GM18868 (cell line): Measurements from ENCODE around the gene VSIG8.

Experiments used
- ATAC-seq: cut with Tn5 transposase; IDR thresholded peaks from one replicate; pipeline ENCODE4 v1.9.1; 2021; ENCODE audit warnings: mild to moderate bottlenecking, moderate library complexity; ENCODE audit not compliant: unreplicated experiment

VSIG8 gene

GRCh38 chr1:159884296-159884695, 21.8 kb upstream of the VSIG8 start:
- no peak for ATAC-seq

GRCh38 chr1:159883134-159883533, 20.7 kb upstream of the VSIG8 start:
- no peak for ATAC-seq

DNA sequence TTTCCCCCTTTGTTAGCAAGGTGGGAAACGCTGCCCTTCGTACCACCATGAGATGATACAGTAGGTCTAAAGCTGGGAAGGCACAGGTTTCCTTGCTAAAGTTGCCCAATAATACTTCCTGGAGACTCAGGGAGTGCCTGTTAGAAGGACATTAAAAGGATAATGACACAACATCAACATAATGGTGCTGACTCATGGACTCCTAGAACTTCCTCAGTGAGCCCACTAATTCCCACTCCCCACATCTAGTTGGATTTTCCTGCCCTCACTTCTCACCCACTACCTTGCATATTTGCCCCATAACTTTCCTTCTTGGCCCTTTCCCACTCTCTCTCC, 20.0 kb upstream of the VSIG8 start:
- no peak for ATAC-seq

- ATAC-seq, result no peak
These were observed 19.4 kb upstream of the VSIG8 start for GRCh38 chr1:159881622-159882526.

DNA sequence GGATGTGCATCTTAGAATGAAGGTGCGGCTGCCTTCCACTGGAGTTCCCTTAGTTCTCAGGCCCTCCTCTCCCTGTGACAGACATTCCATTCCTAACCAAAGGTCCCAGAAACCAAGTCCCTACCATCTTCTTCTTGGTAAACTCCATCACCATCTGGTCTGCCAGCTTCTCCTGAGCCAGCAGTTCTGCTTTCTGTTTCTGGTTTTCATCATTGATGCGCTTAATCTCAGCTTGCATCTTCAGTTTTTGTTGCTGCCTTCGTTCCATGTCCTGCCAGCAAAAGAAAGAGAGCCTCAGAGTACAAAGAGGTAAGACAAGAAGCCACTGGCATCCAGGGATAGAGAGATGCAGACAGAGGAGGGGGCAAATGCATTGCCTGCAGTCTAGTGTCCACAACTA, 18.0 kb upstream of the VSIG8 start:
- no peak for ATAC-seq

DNA sequence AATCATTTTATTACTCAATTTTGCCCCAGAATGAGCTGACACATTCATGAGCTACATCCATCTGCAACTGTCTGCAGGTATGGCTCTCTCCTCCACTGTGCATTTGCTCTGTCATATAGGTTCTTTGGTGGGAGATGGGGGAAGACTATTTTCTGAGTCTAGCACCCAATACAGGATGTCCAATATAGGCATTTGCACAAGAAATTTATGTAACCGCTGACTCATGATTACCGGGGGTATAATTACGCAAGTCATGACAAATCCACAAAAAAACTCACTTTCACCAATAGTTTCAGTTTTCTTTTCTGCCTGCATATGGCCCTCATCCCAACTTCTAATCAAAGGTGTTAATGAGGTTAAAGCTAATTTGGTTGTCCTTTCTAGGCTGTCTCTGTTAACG, 17.5 kb upstream of the VSIG8 start:
- ATAC-seq, result no peak

DNA sequence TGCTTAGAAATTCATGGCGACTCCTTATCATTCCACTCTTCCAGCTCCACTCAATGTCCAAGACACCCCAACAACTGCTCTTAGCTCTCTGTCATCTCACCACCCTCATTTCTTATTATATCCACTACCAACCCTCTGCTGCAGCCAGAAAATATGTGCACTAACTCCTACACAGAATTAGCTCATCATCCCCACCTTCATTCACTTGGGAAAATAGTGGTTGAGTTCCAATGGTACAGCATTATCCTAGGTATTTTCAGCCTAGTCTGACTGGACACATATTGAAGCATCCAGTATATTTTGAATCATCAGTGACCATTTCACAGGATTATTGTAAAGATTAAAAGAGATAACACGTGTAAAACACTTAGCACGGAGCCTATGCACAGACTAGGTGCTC, 16.7 kb upstream of the VSIG8 start:
- ATAC-seq, result no peak

DNA sequence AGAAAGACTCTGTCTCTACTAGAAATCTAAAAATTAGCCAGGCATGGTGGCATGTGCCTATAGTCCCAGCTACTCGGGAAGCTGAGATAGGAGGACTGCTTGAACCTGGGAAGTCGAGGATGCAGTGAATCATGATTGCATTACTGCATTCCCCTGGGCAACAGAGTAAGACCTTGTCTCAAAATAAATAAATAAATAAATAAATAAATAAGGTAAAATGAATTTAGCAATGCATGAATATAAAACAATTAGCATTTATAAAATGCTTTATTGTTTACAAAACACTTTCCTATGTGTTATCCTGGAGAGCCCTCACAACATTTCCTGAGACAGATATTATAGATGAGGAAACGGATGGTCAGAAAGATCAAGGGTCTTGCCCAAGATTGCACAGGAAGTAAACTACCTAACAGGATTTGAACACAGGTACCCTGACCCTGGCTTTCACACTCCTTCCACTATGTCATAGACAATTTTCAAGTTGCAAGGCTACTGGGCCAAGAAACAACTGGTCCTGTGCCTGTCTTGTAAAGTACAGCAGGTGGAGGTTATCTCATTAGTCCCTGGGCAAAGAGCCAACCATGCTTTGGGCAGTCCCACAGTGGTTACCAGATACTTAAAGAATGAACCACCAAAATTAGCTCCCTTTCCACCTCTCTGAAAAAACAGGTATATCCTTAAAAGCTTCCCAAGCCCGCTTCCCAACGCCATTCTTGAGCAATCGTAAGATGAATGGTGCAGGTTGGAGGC, 15.4 kb upstream of the VSIG8 start:
- ATAC-seq, result no peak

- no peak for ATAC-seq
These were observed 11.2 kb upstream of the VSIG8 start for GRCh38 chr1:159873530-159874143.

- no peak for ATAC-seq
These were observed 10.4 kb upstream of the VSIG8 start for GRCh38 chr1:159872891-159873290.

GRCh38 chr1:159870704-159871103, 8.2 kb upstream of the VSIG8 start:
- no peak for ATAC-seq

- no peak for ATAC-seq
These were observed 7.2 kb upstream of the VSIG8 start for GRCh38 chr1:159869607-159870006.

DNA sequence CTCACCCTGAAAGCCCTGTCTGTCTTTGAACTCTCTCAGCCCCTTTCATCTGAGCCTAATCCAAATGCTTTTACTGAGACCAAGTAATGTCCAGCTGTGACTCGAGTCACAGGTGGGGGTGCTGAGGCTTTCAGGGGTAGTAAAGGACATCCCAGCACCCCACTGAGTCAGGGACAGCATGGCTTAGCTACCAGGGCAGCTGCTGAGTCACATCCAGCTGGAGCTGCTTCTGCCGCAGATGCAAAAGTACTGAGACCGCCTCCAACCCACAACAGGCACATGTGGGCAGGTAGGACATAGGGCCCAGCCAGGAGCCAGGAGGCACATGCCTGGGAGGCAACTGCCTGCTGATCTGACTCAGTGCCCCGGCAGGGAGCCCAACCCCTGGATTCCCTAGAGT, 6.7 kb upstream of the VSIG8 start:
- no peak for ATAC-seq

GRCh38 chr1:159868766-159869165, 6.3 kb upstream of the VSIG8 start:
- no peak for ATAC-seq

DNA sequence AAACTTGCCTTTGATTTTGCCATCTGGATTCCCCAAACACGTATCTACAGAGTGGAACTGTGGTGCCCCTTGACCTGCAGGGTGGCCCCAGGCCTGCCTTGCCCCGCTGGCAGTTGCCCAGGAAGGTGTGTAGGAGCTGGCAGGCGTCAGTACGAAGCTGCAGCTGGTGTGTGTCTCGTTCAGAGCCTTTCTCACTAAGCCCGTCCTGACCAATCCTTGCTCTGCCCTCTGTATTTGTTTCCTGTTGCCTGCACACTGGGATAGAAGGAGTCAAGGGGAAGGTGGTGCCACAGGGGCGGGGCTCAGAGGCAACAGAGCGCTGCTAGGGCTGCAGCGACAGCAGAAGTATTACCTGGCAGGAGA, 5.2 kb upstream of the VSIG8 start:
- no peak for ATAC-seq

GRCh38 chr1:159866905-159867663, 4.6 kb upstream of the VSIG8 start:
- no peak for ATAC-seq

DNA sequence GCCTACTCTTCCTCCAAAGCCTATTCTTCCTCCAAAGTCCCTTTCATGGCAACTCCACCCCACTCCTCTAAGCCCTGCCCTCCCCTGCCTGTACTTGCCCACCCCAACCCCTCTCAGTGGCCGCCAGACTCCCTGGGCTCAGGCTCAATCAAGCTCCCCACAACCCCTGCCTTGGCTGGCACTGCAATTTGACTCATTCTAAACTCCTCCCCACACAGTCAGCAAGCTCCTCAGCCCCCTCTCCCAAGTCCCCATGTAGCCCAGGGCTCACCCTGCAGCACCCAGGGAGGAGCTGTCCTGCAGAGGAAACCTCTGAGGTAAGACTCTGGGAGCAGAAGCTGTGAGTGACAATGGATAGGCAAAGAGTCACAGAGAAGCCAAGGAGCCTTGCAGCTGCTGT, 3.6 kb upstream of the VSIG8 start:
- no peak for ATAC-seq

DNA sequence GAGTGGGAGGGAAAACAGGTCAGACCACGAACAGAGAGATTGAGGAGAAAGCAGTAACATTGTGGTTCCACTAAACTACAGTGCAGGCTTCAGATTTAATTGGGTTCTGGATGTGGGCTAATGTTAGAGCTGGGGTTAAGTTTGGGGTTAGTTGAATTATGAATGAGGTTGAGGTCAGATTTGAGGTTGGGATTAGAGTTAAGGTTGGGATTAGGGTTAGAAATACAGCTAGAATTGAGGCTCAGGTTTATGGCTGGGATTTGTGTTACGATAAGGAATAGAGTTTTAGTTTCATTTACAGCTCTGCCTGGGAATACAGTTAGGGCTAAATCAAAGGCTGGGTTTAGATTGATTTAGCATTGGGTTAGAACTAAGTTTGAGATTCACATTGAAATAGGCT, 1.8 kb upstream of the VSIG8 start:
- no peak for ATAC-seq

DNA sequence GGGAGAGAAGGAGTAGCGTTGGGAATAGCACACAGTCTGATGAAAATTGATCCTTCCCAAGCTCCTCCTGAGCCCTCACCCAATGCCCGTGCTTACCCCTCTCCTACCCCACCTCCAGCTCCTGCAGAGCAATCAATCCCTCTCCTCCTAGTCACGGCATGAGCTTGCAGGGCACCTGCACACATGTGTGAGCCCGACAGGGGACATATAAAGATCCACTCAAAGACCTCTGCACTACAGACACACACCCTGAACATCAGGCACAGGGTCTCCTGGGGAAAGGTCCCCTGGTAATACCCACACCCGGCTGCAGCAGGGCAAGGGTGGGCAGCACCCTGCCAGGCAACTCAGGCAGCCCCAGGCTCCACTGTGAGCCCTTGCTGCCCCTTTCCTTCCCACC, 426 bp downstream of the VSIG8 start:
- no peak for ATAC-seq

- ATAC-seq, result no peak
These were observed 1.2 kb downstream of the VSIG8 start for GRCh38 chr1:159861218-159861617.

DNA sequence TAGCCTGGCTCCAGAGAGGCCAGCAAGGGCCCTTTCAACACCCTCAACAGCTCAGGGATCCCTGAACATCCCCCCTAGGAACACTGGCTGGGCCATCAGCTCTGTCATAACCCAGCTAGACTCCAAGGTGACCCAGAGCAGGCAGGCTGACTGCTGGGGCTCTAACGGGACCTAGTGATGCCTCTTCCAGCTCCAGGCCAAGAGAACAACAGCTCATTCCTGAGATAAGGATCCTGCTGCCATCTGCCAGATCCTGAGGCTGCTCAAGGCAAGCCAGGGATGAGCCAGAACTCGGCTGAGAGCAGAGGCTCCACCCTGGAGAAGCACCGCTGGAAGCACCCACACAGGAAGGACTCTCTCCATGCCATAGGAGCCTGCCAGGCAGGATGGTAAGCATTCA, 2.0 kb downstream of the VSIG8 start:
- no peak for ATAC-seq
